Left kidney (tissue), 2 donors: ENCODE results near the gene KIF16B. TPM values are rescaled to one million over a fixed set of nuclear protein-coding genes. Genes with fewer than 3 reads are reported as not detected.

Experiments used
- DNase-seq: peaks from one replicate; pipeline ENCODE4 v3.0.0-alpha.2; 2013
- polyA plus RNA-seq: library from polyadenylated mRNA; unstranded; fragments of 120-200 nt; gene quantifications from one replicate; pipeline ENCODE4 v1.2.1, GENCODE V29; 2013; ENCODE audit not compliant: insufficient read length

KIF16B gene
- polyA plus RNA-seq, 1 donor: 29.3 TPM

- DNase-seq: no peak
Observed at GRCh38 chr20:16351415-16351814, 221.8 kb downstream of the KIF16B start.

DNA sequence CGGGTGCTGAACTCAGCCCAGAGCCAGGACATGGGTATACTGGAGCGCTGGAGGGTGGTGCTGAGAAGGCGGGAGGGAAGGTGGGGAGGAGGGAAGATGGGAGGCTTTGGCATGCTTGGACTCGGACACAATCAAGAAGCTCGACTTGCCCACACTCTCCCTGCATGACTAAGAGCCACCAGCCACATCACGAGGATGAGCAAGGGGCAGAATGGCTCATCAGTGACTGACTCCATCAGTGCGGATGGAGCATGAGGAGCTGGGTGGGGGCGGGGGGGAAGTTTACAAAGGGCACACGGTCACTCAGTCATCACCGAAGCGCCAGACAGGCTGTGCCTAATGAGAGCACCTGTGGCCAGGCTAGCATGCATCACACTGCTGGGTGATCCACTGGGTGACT, 222.8 kb downstream of the KIF16B start:
- DNase-seq: no peak

- no peak for DNase-seq
Observed at GRCh38 chr20:16349523-16350260, 223.6 kb downstream of the KIF16B start.

DNA sequence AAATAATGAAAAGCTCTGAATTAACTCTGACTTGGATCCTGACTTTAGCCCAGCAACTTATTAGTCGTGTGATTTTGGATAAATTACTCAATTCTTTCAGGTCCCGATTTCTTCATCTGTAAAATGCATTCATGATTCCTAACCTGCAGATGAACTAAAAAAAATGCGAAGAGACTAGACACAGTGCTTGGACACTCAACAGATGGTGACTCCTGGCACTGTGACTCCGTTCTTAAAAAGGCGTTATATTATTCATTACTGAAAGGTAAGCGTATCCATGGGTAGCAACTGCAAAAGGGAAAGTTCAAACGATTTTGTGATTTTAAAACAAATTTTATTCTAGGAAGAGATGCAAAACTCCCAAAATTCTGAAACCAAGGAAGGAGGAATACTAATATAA, 226.3 kb downstream of the KIF16B start:
- DNase-seq: no peak

GRCh38 chr20:16337707-16338106, 235.5 kb downstream of the KIF16B start:
- DNase-seq: no peak

- no peak for DNase-seq
Observed at GRCh38 chr20:16327606-16328005, 245.6 kb downstream of the KIF16B start.

GRCh38 chr20:16321291-16321690, 252.0 kb downstream of the KIF16B start:
- DNase-seq: no peak

DNA sequence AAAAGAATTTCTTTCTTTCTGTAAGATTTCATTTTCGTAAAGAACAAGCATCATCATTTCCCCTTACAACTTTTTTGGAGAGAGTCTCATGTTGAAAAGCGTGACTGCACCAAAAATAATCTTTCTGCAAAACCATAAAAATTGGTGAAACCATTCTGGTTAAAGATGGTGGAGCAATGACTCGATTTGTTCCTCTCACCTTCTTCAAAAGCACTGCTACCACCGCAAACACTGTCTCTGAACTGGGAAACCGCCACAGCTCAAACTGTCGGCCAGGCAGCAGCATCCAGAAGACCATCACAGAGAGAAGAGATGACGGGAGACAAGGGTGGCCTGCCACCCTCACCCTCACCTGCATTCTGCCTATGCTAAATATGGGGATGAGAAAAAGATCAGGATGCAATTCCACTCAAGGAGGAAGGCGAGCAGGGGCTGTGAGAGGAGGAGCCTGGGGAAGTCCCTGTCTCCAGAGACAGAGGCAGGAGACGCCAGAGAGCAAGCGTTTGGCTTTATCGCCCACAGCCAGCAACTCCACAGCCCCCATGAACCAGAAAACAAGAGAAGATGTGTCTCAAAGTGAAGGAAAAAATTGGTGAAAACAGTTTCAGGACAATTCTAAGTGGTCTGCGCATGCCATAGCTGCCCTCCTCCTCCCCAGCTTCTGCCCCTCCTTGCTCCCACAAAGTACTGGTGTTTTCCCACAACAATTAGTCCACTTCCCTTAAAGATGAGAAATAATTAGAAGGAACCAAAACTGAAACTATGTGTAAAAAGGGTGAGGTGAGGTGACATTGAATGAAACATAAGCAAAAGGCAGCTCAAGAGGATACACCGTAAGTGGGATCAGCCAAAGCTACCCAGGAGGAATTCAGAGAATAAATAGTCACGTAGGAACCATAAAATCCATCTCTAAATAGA, 255.5 kb downstream of the KIF16B start:
- DNase-seq: no peak

GRCh38 chr20:16316513-16316912, 256.7 kb downstream of the KIF16B start:
- DNase-seq: no peak

- no peak for DNase-seq
Observed at GRCh38 chr20:16314748-16315159, 258.5 kb downstream of the KIF16B start.

GRCh38 chr20:16314320-16314719, 258.9 kb downstream of the KIF16B start:
- no peak for DNase-seq

DNA sequence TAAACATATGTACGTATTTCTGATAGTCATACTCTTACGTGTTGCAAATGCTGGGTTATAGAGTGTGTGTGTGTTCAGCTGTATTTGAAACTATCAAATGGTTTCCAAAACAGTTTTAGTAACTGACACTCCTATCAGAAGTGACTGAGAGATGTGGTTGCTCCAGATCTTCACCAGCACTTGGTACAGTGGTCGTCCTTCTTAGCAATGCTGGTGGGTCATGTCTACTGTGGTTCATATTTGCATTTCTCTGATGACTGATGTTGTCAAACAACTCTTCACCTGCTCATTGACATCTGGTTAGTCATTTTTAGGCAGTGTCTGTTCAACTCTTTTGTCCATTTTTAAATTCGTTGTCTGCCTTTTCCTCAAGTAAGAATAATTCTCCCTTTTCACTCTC, 259.3 kb downstream of the KIF16B start:
- no peak for DNase-seq

DNA sequence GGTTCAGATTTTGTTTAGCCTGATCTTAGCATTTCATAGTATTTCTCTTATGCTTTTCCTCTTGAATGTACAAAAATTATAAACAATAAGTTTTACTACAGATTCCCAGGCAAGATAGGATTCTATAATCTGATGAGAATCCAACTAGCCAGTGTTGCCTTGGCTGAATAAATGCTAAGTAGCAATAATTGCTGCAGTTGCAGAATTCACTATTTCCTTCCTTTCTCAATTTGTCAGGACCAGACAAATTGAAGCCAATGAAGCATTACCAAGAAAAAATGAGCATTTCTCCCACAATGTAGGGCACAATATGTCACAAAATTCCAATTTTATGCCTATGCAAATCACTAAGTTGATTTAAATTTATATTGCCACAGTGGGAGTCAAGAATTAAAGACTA, 260.2 kb downstream of the KIF16B start:
- no peak for DNase-seq

GRCh38 chr20:16311756-16312155, 261.5 kb downstream of the KIF16B start:
- no peak for DNase-seq

DNA sequence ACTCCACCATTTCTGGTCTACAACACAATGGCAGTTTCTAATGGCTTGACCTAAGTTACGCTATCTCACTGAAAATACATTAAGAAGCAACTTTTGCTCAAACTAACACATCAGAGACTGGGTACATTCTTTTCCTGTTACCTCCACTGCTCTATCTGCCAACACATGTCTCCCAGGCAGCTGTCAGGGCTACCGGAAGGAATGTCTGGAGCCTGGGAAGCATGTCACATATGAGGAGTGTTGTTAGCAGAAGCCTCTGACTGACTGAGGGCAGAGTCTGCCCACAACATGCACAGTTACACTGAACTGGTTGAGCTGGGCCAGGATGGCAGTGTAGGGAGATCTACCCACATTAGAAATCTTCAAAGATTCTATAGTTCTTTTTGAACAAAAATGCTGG, 264.5 kb downstream of the KIF16B start:
- DNase-seq: no peak

DNA sequence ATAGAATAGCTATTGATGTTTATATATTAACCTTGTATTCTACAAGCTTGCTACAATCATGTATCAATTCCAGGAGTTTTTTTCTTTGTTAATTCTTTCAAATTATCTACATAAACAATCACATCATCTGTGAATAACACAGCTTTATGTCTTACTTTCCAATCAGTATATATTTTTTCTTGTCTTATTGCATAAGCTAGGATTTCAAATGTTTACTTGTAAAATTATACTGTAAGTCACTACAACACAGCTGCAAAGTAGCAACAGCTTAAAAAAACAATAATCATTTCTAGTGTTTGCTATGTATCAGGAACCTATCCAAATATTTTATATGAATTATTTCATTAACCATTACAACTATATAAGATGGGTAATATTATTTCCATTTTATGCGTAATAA, 270.4 kb downstream of the KIF16B start:
- DNase-seq: no peak

DNA sequence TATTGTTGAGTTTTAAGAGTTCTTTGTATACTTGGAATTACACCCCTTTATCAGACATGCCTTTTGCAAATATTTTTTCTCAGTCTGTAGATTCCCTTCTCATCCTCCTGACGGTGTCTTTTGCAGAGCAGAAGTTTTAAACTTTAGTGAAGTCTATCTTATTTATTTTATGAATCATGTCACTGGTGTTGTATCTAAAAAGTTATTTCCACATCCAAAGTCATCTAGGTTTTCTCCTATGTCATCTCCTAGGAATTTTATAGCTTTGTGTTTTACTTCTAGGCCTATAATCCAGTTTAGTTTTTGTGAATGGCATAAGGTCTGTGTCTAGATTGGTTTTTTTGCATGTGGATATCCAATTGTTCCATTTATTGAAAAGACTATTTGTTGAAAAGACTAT, 271.3 kb downstream of the KIF16B start:
- DNase-seq: no peak

- no peak for DNase-seq
Observed at GRCh38 chr20:16299897-16300296, 273.4 kb downstream of the KIF16B start.

- DNase-seq: no peak
Observed at GRCh38 chr20:16296931-16297330, 276.3 kb downstream of the KIF16B start.

DNA sequence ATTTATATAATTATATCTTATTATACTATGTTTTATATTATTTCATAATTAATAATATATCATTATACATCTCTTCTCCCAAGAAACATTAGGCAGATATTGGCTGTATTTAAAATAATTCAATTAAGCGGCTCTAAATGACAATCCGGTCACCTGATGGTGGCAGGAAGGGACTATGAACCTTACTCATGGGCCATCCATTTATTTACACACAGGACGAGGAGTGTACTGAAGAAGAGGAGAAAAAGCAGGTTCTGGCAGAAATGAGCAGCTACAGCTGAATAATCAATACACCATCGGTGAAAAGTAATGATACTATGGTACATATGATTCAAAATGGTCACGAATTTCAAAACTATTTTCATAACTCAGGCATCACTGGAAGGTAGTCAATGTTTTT, 277.7 kb downstream of the KIF16B start:
- no peak for DNase-seq

- no peak for DNase-seq
Observed at GRCh38 chr20:16293590-16293989, 279.7 kb downstream of the KIF16B start.

- no peak for DNase-seq
Observed at GRCh38 chr20:16292226-16292880, 280.9 kb downstream of the KIF16B start.

DNA sequence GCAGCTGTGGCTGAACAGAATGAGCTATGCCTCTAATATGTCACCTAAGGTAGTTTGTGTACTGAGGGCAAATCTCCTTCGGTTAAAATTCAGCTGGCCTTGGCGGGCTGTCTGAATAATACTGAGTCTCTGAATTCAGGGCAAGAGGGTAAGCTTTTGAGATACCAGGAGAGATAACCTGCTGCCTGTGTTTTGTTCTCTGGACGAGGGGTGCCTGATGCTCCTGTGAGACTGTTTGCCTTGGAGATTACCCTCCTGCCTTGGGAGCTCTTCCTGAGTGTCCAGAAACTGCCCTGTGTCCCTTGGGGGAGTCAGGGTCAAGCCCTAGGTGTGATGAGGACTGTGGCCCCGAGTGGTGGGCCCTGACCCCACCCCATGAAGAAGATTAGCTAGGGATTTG, 282.9 kb downstream of the KIF16B start:
- no peak for DNase-seq
